ENCODE results near the gene BLOC1S1.

DNA sequence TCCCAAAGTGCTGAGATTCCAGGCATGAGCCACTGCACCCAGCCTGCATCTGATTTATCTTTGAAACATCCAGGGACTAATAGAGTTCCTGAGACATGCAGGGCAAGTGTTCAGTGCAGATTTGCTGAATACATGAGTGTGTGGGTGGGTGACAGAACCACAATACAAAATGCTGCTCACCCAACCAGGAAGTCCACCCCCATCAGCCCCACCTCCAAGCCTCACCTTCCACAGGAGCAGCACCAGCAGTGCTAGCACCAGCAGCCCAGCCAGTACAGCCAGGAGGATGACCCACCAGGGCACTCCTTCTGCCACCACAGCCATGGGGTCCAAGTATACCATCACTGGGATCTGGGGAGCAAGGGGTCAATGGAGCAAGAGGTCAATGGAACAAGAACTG, 28.1 kb upstream of the BLOC1S1 start:
- TF ChIP-seq ZNF121 (CRISPR knock-in tag; conservative IDR thresholded peaks at IDR 0.05) (no peak), POLR2AphosphoS5 (IDR thresholded peaks at IDR 0.05; ENCODE audit: control insufficient read depth, insufficient read depth, low read depth, low read length) (no peak), CHCHD3 (CRISPR knock-in tag; IDR thresholded peaks at IDR 0.05) (no peak)
